Brain pericyte (primary cell): ENCODE data around the gene ATXN7L1.

Source experiments
- DNase-seq: peaks from one replicate; pipeline ENCODE4 v3.0.0-alpha.2; 2012; ENCODE audit warnings: low read depth, low spot score

The ATXN7L1 gene

DNA sequence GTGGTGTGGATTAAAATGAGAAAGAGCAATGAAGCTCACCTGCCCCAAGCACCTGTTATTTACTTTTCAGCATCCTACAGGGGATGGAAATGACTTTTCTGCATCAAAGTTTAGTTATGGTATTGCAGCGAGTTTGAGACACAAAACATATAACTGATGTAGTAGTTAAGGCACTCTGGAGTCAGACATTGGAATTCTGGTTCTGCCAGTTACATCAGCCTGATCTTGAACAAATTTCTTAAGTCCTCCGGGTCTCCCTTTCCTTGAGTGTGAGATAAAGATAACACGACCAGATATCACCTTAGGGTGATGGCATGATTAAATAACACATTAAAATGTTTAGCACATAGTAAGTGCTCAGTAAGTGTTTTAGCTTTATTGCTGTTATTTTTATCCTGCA, 97.4 kb downstream of the ATXN7L1 start:
- DNase-seq = no peak

DNA sequence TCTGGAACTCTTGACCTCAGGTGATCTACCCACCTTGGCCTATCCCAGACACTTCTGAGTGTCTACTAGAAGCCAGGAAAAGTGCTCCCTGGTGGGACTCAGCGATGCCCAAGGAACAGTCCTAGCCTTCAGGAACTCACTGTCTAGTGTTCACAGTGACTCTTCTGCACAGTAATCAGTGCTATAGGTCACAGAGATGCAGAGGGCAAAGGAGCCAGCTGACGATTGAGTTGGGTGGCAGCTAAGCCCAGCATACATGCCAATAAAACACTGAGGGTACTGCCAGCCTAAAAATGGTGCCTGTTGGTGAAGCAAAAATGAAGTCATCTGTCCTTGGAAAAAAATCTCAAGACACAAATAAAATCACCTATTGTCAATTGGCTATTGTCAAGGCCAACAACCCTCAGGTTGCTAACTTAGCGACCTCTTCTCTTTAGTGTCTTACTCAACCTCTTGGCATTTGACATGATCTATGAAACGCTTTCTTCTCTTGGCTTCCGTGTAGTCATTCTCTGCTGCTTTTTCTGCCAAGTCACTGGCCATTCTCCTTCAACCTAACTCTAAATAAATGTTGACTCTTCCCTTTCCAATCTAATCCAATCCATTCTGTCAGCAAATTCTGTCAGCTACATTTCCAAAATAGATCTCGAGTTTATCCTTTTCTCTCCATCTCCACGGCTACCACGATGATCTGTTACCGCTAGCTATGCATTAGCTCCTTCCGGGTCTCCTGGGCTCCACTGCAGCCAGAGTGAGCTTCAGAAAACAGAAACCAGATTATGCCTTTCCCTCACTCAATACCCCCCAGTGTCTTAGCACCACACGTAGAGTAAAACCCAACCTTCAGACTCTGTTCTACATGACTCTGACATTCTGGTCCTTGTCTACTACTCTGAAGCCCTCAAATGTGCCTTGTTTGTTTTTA, 99.2 kb downstream of the ATXN7L1 start:
- no peak for DNase-seq

GRCh38 chr7:105776068-105776790, 100.2 kb downstream of the ATXN7L1 start:
- DNase-seq = peak; percentile 93

- no peak for DNase-seq
Measured at GRCh38 chr7:105775580-105775979, 100.8 kb downstream of the ATXN7L1 start.

- no peak for DNase-seq
Measured at GRCh38 chr7:105773030-105773460, 103.4 kb downstream of the ATXN7L1 start.

DNA sequence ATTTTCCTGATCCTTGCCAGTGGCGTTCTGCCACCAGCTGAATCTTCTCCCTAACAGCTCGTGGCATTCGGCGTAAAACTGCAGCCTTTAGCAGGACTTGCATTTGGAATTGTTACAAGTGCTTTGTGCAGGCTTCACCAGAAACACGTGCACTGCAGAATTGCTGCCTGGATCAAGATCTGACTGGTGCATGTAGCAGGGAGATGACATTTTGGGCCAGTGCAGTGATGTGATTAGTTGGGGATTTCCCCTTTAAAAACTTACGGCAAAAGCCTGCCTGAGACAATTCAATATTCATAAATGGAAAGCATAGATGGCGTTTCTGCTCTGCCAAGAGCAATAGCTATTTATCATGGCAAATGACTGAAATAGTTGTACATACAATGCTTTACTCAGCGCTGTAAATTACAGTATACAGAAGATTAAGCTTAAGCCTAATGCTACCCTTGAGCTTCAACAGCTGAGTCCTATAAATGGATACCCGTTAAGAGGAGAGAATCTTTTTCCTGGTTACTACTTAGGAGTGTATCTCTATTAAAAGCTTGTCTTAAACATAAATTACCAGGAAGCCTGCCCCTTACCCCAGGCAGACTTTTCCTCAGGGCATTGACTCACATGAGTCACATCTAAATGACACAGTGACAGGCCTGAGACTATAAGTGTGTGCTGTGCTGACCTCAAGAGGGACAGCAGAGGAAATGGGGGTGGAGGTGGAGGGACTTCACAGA, 106.3 kb downstream of the ATXN7L1 start:
- DNase-seq = no peak

DNA sequence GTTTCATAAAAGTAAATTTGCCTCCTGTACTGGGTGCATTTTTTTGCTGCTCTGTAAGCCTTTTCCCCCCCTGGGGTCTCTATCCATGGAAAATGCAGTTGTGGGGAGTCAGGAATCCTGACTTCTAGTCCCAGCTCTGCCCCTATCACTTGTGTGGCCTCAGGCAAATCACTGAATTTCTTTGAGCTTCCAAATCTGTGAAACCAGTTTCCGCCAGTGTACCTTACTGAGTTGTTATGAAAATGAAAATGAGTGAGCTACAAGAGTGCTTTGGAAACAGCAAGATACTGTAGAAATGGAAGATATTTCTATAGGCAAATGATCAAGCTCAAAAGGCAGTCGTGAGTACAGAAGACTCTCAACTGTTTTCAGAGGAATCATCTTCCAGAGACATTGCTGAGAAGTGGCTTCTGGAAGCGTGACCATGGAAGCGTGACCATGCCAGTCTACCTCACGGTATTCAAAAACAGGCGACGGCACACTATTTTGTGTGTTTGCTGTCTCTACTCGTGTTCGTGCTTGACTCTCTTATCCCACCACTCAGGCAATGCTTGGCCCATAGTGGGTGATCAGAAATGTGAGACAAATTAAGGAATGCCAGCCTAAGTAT, 107.4 kb downstream of the ATXN7L1 start:
- no peak for DNase-seq

DNA sequence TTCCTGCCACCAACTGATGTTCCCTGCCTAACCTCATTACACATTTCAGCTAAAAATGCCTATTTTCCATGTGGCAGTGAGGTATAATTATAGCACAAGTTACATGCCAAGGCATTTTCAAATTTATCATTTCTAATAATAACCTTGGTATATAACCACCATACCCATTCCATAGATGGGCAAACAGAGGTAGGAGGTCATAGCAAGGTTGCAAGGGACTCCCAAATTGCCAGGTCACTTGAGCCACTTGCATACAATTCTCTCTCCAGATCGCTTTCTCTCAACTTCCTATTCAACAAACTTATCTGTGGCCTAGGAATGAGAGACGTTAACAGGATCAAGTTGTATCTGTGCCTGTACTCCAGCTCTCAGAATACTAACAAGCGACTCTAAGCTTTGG, 108.3 kb downstream of the ATXN7L1 start:
- no peak for DNase-seq

- DNase-seq = no peak
Measured at GRCh38 chr7:105766421-105767073, 109.9 kb downstream of the ATXN7L1 start.

DNA sequence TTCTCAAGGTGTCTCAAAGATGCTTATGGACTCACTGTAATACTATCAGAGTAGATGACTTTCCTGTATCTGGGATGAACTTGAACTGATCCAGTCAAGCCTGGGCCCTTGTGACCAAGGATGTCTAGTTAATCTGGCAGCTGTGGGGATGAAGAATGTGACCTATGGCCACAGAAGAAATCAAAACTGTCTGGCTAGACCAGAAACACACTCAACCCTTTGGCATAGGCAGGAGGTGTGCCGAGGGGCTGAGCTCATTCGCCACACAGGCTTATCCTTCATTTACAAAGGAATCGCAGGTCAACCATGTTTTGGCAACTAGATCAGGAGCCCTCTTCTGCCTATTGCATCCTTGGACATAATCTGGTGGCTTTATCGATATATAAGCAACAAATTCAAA, 110.6 kb downstream of the ATXN7L1 start:
- no peak for DNase-seq

- DNase-seq = no peak
Measured at GRCh38 chr7:105764506-105764905, 111.9 kb downstream of the ATXN7L1 start.

- no peak for DNase-seq
Measured at GRCh38 chr7:105760551-105761447, 115.6 kb downstream of the ATXN7L1 start.

DNA sequence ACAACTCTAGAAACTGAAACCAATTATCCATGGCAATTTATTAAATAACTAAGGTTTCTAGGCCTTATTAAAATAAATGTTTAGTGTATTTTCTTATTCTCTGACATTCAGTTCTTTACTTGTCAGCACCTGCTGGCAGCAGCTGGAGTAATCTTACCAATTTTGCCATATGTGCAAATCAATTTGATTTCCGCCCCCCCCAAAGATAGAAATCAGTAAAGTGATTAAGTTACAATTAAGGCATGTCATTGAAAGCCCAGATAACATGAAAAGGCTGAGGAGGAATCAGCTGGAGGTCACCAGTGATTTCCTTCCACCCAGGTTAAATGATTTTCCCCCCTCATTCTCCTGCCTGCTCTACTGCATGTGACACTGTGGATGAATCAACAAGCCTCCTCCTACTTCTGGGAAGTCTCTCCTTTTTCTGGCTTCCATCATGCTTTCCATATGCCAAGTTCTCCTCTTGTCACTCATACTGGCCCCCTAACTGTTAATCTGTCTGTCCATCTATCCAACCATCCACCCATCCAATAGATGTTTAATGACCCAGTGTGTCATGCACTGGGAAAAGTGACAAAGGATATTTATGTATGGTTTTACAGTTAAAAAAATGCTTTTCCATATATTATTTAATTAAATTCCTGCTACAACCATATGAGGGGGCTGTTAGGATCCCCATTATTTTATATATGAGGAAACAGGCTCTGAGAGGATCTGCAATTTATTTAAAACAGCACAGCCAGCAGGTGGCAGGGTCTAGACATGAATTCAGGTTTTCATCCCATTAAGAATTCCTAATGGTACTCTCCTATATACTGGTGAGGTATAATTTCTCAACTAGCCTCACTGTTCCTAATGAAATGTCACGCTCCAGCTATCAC, 116.5 kb downstream of the ATXN7L1 start:
- no peak for DNase-seq

- DNase-seq = no peak
Measured at GRCh38 chr7:105756367-105756766, 120.0 kb downstream of the ATXN7L1 start.

DNA sequence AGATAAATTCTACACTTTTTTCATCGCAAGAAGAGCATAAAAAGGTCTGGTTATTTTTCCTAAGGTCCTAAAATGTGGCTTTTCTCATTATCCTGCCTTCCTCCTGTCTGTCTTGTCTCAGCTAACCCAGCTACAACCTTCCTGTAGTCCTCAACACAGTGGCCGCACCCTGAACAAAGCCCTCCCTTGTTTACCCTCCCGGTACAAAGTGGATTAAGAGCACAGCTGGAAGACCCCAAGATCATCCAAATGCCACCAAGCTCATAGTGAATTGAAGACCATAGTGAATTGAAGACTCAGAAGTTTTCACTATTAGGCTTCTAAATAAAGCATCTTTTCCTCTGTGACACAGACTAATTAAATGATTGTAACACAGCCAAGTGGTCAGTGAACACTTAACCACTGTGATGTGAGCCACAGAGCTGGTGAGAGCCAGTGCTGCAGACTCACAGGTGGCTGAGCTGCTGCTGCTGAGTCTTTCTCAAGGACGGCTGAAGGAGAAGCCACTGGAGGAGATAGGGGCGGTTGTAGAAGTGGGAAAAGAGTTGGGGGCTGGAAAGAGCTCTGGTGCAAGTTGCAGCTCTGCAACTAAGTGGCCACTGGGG, 123.6 kb downstream of the ATXN7L1 start:
- DNase-seq = no peak

DNA sequence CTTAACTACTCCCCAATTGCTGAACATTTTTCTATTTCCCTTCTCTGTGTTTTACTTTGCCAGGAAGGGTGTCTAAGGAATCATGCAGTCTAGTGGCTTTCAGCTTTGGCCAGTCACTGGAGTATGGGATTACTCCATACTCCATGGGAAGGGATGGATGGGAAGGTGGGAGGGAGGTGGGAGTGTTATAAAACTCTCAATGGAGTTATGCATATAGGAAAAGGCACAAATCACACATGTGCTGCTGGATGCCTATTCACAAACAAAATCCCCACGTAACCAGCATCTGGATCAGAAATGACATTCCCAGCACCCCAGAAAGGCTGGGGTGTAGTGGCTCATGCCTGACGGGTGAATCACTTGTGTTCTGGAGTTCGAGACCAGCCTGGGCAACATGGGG, 125.3 kb downstream of the ATXN7L1 start:
- no peak for DNase-seq

DNA sequence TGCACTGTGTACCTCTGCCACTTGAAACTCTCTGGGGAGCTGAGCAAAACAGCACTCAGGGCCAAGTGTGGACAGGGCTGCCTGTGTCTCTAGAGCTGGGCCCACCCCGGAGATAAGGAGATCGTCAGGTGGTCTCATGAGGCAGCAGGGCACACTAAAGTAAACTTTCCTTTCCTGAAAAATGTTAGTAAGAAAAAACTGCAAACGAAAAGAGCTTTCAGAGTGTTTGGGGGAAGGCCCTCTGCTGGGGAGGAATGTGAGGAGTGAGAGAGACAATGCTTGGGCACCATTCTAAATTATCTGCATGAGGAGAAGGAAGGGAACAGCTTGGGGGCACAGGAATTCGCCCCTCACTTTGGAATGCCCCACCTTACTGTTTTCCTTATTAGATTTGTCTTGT, 127.7 kb downstream of the ATXN7L1 start:
- no peak for DNase-seq

- DNase-seq = no peak
Measured at GRCh38 chr7:105745681-105746330, 130.6 kb downstream of the ATXN7L1 start.
